Ramos (cell line): ENCODE results near the gene FYCO1.

Source experiments
- in situ Hi-C: fragments of 300-500 bp; cut with MboI; formaldehyde crosslinking; loops from one replicate; pipeline ENCODE4 v1.14.3; 2022; ENCODE audit warnings: low sequenced_read_pairs; ENCODE audit not compliant: unreplicated experiment

FYCO1 gene

GRCh38 chr3:45985532-45986302 is 9.9 kb downstream of the FYCO1 start:
- in situ Hi-C loops: no loop called here

GRCh38 chr3:45984331-45985312 is 11.0 kb downstream of the FYCO1 start:
- in situ Hi-C loops: no loop called here

GRCh38 chr3:45983770-45984169 is 11.9 kb downstream of the FYCO1 start:
- in situ Hi-C loops: no loop called here

GRCh38 chr3:45981346-45982074 is 14.1 kb downstream of the FYCO1 start:
- in situ Hi-C loops: no loop called here

GRCh38 chr3:45980819-45981218 is 14.8 kb downstream of the FYCO1 start:
- in situ Hi-C loops: no loop called here

- in situ Hi-C loops: no loop called here
These were observed 15.3 kb downstream of the FYCO1 start for GRCh38 chr3:45980229-45980813.

- in situ Hi-C loops: no loop called here
These were observed 16.2 kb downstream of the FYCO1 start for GRCh38 chr3:45979378-45979777.

- in situ Hi-C loops: no loop called here
These were observed 17.4 kb downstream of the FYCO1 start for GRCh38 chr3:45978006-45978761.

GRCh38 chr3:45976191-45977091 is 19.2 kb downstream of the FYCO1 start:
- in situ Hi-C loops: no loop called here

- in situ Hi-C loops: no loop called here
These were observed 19.9 kb downstream of the FYCO1 start for GRCh38 chr3:45975686-45976085.

- in situ Hi-C loops: no loop called here
These were observed 20.9 kb downstream of the FYCO1 start for GRCh38 chr3:45974686-45975085.

- in situ Hi-C loops: no loop called here
These were observed 22.9 kb downstream of the FYCO1 start for GRCh38 chr3:45972534-45973402.

- in situ Hi-C loops: no loop called here
These were observed 25.7 kb downstream of the FYCO1 start for GRCh38 chr3:45969953-45970352.

- in situ Hi-C loops: no loop called here
These were observed 26.5 kb downstream of the FYCO1 start for GRCh38 chr3:45969116-45969515.

- in situ Hi-C loops: no loop called here
These were observed 26.9 kb downstream of the FYCO1 start for GRCh38 chr3:45968706-45969105.

GRCh38 chr3:45968149-45968548 is 27.5 kb downstream of the FYCO1 start:
- in situ Hi-C loops: no loop called here

GRCh38 chr3:45967724-45968123 is 27.9 kb downstream of the FYCO1 start:
- in situ Hi-C loops: no loop called here
